Esophagus squamous epithelium (tissue), 5 donors: ENCODE results near the gene SRGAP2C. TPM values are rescaled to one million over a fixed set of nuclear protein-coding genes. Genes with fewer than 3 reads are reported as not detected.
"Not testable (repeated sequence)": the region's sequence is repeated elsewhere in the genome, so short reads cannot be mapped to it uniquely, and the experiment has no call there.

Experiments used
- DNase-seq: peaks from one replicate; lab custom pipeline; 2025; lab: John Stamatoyannopoulos, UW
- H3K27ac ChIP-seq, 4 donors: fragments of 200-600 bp; sonication (generic); one replicate each; pipeline ENCODE4 v1.5.1; 2016 to 2019; ENCODE audit warnings: mild to moderate bottlenecking in 1 of 4
- H3K27me3 ChIP-seq, 4 donors: fragments of 200-600 bp; sonication (generic); 1 replicate in 3 of 4; 2 replicates in 1 of 4; pipeline versions ENCODE4 v1.5.1 to v1.6.0; 2017 to 2021; ENCODE audit warnings: antibody characterized with exemption in 1 of 4
- H3K36me3 ChIP-seq, 3 donors: fragments of 200-600 bp; sonication (generic); one replicate each; pipeline ENCODE4 v1.5.1; 2016 to 2019
- H3K4me1 ChIP-seq, 3 donors: fragments of 200-600 bp; sonication (generic); one replicate each; pipeline ENCODE4 v1.5.1; 2017 to 2019
- H3K4me3 ChIP-seq, 4 donors: fragments of 200-600 bp; sonication (generic); 1 replicate in 3 of 4; 2 replicates in 1 of 4; pipeline ENCODE4 v1.5.1; 2016 to 2019; ENCODE audit warnings: mild to moderate bottlenecking in 2 of 4, moderate library complexity in 1 of 4
- H3K9me3 ChIP-seq, 3 donors: fragments of 200-600 bp; sonication (generic); one replicate each; pipeline ENCODE4 v1.5.1; 2016 to 2019
- WGBS, 2 donors: methylation state at CpG; one replicate each; pipeline ENCODE4 v1.1.5; 2018; 5-methylcytosine and 5-hydroxymethylcytosine counted together
- intact Hi-C: fragments of 100-400 bp; cut with DNase I; formaldehyde crosslinking; loops from one replicate; pipeline ENCODE4 v1.15.0; 2022
- total RNA-seq, 4 donors: library from RNA; depleted of rRNA; stranded (reverse); fragments of >200 nt; gene quantifications; one replicate each; pipeline ENCODE4 v1.1.0, GENCODE V29; 2016
- donor health status: DM: yes; HTN: yes; CAD: no.

Gene SRGAP2C
- total RNA-seq, 4 donors from 2014 or later, result 5.4 to 16.8 (median 12.0) TPM

- no CpG with 5 or more reads among the region's 3 CpGs for WGBS, 2 donors
- H3K9me3 ChIP-seq, intact Hi-C loops, H3K27me3 ChIP-seq, DNase-seq, H3K27ac ChIP-seq, H3K4me1 ChIP-seq, H3K4me3 ChIP-seq, H3K36me3 ChIP-seq: not testable (repeated sequence)
Measured at GRCh38 chr1:121307759-121308158, 123.0 kb downstream of the SRGAP2C start.

DNA sequence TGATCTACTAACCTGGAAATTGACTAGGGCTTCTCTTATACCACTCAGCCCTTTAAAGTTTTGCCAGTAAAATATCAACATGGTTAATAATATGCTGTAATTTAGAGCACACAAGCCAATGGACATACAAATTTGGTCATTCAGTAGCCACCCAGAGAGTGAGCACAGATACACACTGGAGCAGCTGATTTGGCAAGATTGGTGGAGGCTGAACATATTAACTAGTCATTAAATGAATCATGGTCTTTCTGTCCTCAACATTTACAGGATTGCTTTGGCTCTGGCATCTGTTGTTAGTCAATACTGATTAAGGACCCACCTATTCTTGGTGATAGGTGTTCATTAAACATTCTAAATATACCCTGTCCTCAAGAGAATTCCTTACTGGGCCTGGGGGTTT lies 130.7 kb downstream of the SRGAP2C start:
- H3K4me3 ChIP-seq, H3K4me1 ChIP-seq, H3K9me3 ChIP-seq, H3K27me3 ChIP-seq, DNase-seq, H3K27ac ChIP-seq, intact Hi-C loops, H3K36me3 ChIP-seq: not testable (repeated sequence)

DNA sequence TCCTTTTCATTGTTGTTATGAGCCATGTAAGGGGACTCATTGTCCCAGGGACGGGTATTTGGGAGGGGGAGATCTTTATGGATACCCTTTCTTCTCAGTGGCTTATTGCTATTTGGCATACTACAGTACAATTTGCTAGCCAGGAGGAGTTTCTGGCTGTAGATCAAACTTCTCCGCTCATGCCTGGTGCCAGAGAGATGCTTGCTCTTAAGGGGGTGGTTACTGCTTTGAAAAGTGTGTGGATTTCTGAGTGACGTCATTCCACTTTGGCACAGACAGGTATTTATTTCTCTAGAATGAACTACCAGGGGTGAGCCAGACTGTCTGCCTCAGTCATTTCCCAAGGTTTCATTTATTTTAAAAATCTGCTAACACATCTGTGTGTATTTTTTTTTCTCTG lies 131.3 kb downstream of the SRGAP2C start:
- intact Hi-C loops, H3K36me3 ChIP-seq, H3K4me1 ChIP-seq, H3K27ac ChIP-seq, H3K9me3 ChIP-seq, H3K4me3 ChIP-seq, DNase-seq, H3K27me3 ChIP-seq: not testable (repeated sequence)
- WGBS, 2 donors, result 82% methylated on average over 2 of the region's 3 CpGs; no CpG with 5 or more reads in 1 of the 2 donors

DNA sequence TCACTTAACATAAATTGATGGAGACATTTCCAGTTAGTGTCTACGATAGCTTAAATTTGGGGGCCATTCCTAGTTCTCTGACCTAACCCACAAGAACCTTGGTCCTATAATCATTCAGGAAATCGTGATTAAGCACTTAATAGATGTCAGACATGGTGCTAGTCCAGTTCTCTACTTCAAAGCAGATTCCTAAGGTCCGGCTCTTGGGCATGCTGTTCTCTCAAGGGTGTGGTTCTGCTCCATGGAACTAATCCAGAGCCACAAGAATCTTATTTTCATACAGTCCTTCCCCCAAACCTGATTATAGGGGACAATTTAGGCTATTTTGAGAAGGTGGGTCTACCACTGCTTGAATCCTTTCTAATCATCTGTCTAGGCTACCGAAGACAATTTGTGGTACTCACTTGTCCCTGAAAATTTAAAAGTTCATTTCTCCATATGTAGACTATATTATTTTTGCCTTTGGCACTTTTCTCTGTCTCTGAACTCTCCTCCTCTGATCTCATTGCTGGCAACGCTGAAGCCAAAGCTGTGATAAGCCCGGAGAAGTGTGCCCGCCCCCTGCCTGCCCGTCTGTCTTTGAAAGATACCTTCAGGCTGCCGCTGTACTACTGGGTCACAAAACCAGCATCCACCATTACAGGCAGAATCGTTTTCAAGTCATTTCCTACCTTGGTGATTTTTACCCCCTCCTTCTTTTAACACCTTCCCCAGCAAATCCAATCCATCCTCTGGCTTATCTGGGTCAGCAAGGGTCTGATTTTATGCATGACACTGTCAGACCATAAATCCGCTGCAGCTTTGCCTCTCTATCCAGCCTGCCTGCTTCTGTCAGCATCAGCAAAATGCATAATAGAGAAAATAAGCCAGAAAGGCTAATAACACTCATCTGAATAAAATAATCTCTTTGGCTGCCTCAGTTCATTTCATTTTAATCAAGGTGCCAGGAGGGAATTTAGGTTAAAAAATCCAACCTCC lies 133.0 kb downstream of the SRGAP2C start:
- no CpG with 5 or more reads among the region's 11 CpGs for WGBS, 2 donors
- DNase-seq, H3K9me3 ChIP-seq, intact Hi-C loops, H3K4me3 ChIP-seq, H3K4me1 ChIP-seq, H3K27ac ChIP-seq, H3K36me3 ChIP-seq, H3K27me3 ChIP-seq: not testable (repeated sequence)

DNA sequence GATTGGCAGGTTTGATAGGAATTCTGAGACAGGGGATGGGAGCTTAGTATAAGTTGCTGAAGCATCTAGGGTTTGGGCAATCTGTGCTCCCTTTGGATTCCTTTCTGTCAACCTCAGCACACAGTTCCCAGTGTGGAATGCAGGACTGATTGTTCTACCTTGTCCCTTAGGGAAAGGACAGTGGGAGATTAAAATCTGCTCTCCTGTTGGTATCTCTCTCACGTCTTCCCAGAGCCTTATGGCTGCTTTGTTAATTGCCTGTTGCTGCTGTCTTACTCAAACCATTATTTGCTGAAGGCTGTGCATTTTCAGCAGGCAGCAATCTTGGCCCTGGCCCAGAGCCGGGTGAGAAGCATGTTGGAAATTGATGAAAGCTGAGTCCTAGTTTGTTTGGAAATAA lies 133.9 kb downstream of the SRGAP2C start:
- DNase-seq, H3K9me3 ChIP-seq, H3K27me3 ChIP-seq, H3K4me1 ChIP-seq, H3K36me3 ChIP-seq, H3K27ac ChIP-seq, H3K4me3 ChIP-seq, intact Hi-C loops: not testable (repeated sequence)
- 33% methylated on average over 1 of the region's 2 CpGs; no CpG with 5 or more reads in 1 of the 2 donors for WGBS, 2 donors

DNA sequence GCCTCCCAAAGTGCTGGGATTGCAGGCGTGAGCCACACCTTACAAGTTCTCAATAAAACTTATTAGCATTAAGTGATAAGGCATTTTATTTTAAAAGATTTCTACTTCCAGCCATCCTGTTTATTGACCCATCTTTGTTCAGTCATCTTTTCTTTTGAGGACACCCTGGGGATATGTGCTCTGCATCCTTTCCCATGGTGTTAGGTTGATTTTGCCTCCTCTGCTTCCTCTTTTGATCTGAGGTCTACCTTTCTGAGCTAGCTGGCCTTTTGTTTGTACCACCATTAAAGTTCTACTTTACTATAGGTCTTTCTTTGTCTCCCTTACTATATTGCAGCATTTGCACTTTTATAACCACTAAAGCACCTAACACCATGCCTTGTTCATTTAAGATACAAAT lies 136.9 kb downstream of the SRGAP2C start:
- H3K4me1 ChIP-seq, H3K27ac ChIP-seq, DNase-seq, H3K9me3 ChIP-seq, H3K36me3 ChIP-seq, H3K4me3 ChIP-seq, intact Hi-C loops, H3K27me3 ChIP-seq: not testable (repeated sequence)
- no CpG with 5 or more reads among the region's 1 CpG for WGBS, 2 donors

GRCh38 chr1:121324726-121325125 lies 140.0 kb downstream of the SRGAP2C start:
- DNase-seq, H3K4me3 ChIP-seq, H3K27me3 ChIP-seq, H3K4me1 ChIP-seq, H3K9me3 ChIP-seq, H3K27ac ChIP-seq, intact Hi-C loops, H3K36me3 ChIP-seq: not testable (repeated sequence)

- H3K27ac ChIP-seq, H3K4me3 ChIP-seq, H3K27me3 ChIP-seq, H3K36me3 ChIP-seq, DNase-seq, H3K4me1 ChIP-seq, H3K9me3 ChIP-seq, intact Hi-C loops: not testable (repeated sequence)
Measured at GRCh38 chr1:121332141-121332540, 147.4 kb downstream of the SRGAP2C start.

- intact Hi-C loops, result not testable (repeated sequence)
- WGBS, 2 donors, result no CpG with 5 or more reads among the region's 8 CpGs
Measured at GRCh38 chr1:121332599-121333562, 148.1 kb downstream of the SRGAP2C start.

DNA sequence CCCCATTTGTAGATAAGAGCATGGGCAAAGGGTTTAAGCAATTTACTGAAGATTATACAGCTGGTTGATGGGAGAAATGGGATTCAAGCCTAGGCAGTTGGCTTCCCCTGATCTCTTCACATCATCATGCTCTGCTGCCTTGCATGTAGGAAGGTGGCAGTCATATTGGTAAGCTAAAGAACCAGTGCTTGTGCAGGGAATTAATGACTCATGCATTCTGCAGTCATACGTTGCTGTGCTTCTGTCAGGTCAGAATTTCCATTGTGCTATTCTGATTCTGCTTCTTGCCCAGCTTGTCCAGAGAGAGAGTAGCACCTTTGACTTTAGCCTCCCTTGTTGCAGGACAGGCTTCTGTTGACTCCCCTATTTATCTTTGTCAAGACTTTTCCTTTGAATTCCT lies 153.2 kb downstream of the SRGAP2C start:
- WGBS, 2 donors, result no CpG with 5 or more reads among the region's 1 CpG

More at GRCh38 chr1:121332599-121333562, 148.1 kb downstream of the SRGAP2C start:
- H3K4me1 ChIP-seq, DNase-seq, H3K36me3 ChIP-seq, H3K4me3 ChIP-seq, H3K9me3 ChIP-seq, H3K27me3 ChIP-seq, H3K27ac ChIP-seq: not testable (repeated sequence)

DNA sequence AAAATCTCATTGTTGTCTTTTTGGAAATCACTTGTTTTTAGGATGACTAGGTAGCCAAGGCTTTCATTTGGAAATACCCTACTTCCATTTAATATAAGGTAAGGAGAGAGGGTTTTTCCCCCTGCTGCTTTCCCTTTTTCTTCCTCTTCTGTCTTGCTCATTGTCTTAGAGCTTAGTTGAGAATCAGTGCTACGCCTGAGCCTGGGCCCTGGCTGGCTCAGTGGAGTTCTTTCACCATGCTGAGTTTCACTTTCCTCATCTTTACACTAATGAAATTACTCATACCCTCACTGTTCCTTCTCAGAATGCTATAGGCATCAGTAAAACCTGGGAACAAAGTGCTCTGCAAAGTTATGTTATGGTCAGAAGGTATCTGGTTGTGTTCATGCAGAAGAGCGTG lies 154.8 kb downstream of the SRGAP2C start:
- H3K4me1 ChIP-seq, H3K27ac ChIP-seq, H3K36me3 ChIP-seq, H3K9me3 ChIP-seq, H3K4me3 ChIP-seq, intact Hi-C loops, H3K27me3 ChIP-seq, DNase-seq: not testable (repeated sequence)
- no CpG with 5 or more reads among the region's 2 CpGs for whole genome bisulfite sequencing, 2 donors

More for the DNA sequence above, 153.2 kb downstream of the SRGAP2C start:
- H3K27me3 ChIP-seq, H3K27ac ChIP-seq, DNase-seq, H3K4me3 ChIP-seq, H3K4me1 ChIP-seq, H3K9me3 ChIP-seq, H3K36me3 ChIP-seq, intact Hi-C loops: not testable (repeated sequence)

DNA sequence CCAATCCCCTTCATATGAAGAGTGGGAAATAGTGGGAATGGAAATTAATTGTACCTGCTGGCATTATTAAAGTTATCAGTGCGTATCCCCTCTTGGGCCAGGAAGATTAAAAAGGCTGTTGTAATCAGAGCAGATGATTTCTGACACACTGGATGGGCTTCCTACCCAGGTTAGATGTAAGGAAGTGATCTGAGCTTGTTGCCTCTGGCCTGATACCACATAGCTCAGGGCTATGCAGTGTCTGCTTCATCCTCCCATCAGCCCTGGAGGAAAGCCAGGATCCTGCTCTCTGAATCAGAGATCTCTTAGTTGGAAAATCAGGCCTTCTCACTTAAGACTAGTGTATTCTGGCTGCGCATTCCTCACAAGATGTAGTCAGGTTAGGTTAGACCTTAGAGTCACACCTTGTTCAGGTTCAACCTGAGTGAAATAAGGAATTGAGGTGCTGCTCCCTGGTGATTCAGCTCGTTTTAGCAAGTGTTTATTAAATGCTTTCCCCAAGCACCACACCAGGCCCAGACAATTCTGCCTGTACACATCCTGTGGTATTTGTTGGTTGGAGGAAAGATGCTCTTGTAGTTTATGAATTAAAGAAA lies 158.6 kb downstream of the SRGAP2C start:
- H3K4me3 ChIP-seq, H3K36me3 ChIP-seq, H3K4me1 ChIP-seq, intact Hi-C loops, H3K27me3 ChIP-seq, H3K9me3 ChIP-seq, DNase-seq, H3K27ac ChIP-seq: not testable (repeated sequence)
- 100% methylated on average over 1 of the region's 3 CpGs for WGBS, 2 donors
